SK-N-SH treated with all-trans-retinoic acid at 6 μM for 48 hours (cell line): ENCODE data around the gene UBL3.

Source experiments
- ARNTL ChIP-seq: fragments of 450-650 bp; formaldehyde crosslinking; IDR thresholded peaks from 2 replicates; pipeline ENCODE4 v1.5.0; 2020; ENCODE audit warnings: low read depth, mild to moderate bottlenecking, moderate library complexity, borderline replicate concordance
- BACH2 ChIP-seq: fragments of 250-450 bp; sonication (Bioruptor Pico); IDR thresholded peaks from 2 replicates; pipeline ENCODE4 v1.9.0; 2021; ENCODE audit warnings: mild to moderate bottlenecking, borderline replicate concordance
- CREB5 ChIP-seq: fragments of 250-450 bp; sonication (Bioruptor Pico); IDR thresholded peaks from 2 replicates; pipeline ENCODE4 v1.5.1; 2020; ENCODE audit warnings: low read depth, mild to moderate bottlenecking, moderate library complexity
- ESRRG ChIP-seq: fragments of 250-450 bp; sonication (Bioruptor Pico); IDR thresholded peaks from 2 replicates; pipeline ENCODE4 v1.6.1; 2021; ENCODE audit warnings: mild to moderate bottlenecking
- ISL1 ChIP-seq: fragments of 250-450 bp; sonication (Bioruptor Pico); IDR thresholded peaks from 2 replicates; pipeline ENCODE4 v2.1.2; 2022; ENCODE audit warnings: mild to moderate bottlenecking, moderate library complexity
- OSR1 ChIP-seq: fragments of 250-450 bp; sonication (Bioruptor Pico); IDR thresholded peaks from 2 replicates; pipeline ENCODE4 v1.8.0; 2022; ENCODE audit warnings: moderate library complexity, mild to moderate bottlenecking, inconsistent platforms
- PATZ1 ChIP-seq: fragments of 250-450 bp; sonication (Bioruptor Pico); IDR thresholded peaks from 2 replicates; pipeline ENCODE4 v1.8.0; 2020; ENCODE audit warnings: mild to moderate bottlenecking, moderate library complexity, borderline replicate concordance
- PPARA ChIP-seq: fragments of 250-450 bp; sonication (Bioruptor Pico); IDR thresholded peaks from 2 replicates; pipeline ENCODE4 v1.5.0; 2020; ENCODE audit warnings: mild to moderate bottlenecking, borderline replicate concordance
- SNAI2 ChIP-seq: fragments of 250-450 bp; sonication (Bioruptor Pico); IDR thresholded peaks from 2 replicates; pipeline ENCODE4 v1.5.0; 2020; ENCODE audit warnings: mild to moderate bottlenecking, moderate library complexity
- TCF4 ChIP-seq: fragments of 250-450 bp; sonication (Bioruptor Pico); IDR thresholded peaks from 2 replicates; pipeline ENCODE4 v1.8.0; 2021; ENCODE audit warnings: mild to moderate bottlenecking, moderate library complexity, borderline replicate concordance
- TOX ChIP-seq: fragments of 250-450 bp; sonication (Bioruptor Pico); IDR thresholded peaks from 2 replicates; pipeline ENCODE4 v1.8.0; 2021; ENCODE audit warnings: mild to moderate bottlenecking, moderate library complexity, borderline replicate concordance
- ZC3H10 ChIP-seq: fragments of 250-450 bp; sonication (Bioruptor Pico); IDR thresholded peaks from 2 replicates; pipeline ENCODE4 v1.5.1; 2021; ENCODE audit warnings: mild to moderate bottlenecking, moderate library complexity
- ZFP30 ChIP-seq: fragments of 450-650 bp; formaldehyde crosslinking; IDR thresholded peaks from 2 replicates; pipeline ENCODE4 v1.5.0; 2022; ENCODE audit warnings: mild to moderate bottlenecking, moderate library complexity

- TF ChIP-seq SNAI2: 0 out of 2 replicates have a peak, but pooled peaks have one; percentile 46
- no peak for TF ChIP-seq PPARA (CRISPR knock-in tag)
- TF ChIP-seq ZFP30 (CRISPR knock-in tag): no peak
- TF ChIP-seq TCF4 (CRISPR knock-in tag): no peak
- no peak for TF ChIP-seq PATZ1 (CRISPR knock-in tag)
- TF ChIP-seq ARNTL (CRISPR knock-in tag): no peak
- no peak for TF ChIP-seq ESRRG (CRISPR knock-in tag)
- no peak for TF ChIP-seq ISL1 (CRISPR knock-in tag)
- TF ChIP-seq OSR1 (CRISPR knock-in tag): no peak
- no peak for TF ChIP-seq ZC3H10 (CRISPR knock-in tag)
- TF ChIP-seq TOX (CRISPR knock-in tag): no peak
- TF ChIP-seq CREB5 (CRISPR knock-in tag): no peak
- TF ChIP-seq BACH2 (CRISPR knock-in tag): no peak
Observed at GRCh38 chr13:29847501-29847983, 2.9 kb downstream of the UBL3 start.
